CD4-positive, alpha-beta T cell treated with Interleukin-4 for 1 hour (primary cell): ENCODE results near the gene TANC1.
A peak's percentile ranks its signal among the peaks of the same experiment; 100 is the strongest.
"Not testable (repeated sequence)": the region's sequence is repeated elsewhere in the genome, so short reads cannot be mapped to it uniquely, and the experiment has no call there.

Experiments
- DNase-seq, 2 donors: peaks; one replicate each; pipeline ENCODE4 v3.0.0-alpha.2; 2020 to 2022

Gene TANC1

DNA sequence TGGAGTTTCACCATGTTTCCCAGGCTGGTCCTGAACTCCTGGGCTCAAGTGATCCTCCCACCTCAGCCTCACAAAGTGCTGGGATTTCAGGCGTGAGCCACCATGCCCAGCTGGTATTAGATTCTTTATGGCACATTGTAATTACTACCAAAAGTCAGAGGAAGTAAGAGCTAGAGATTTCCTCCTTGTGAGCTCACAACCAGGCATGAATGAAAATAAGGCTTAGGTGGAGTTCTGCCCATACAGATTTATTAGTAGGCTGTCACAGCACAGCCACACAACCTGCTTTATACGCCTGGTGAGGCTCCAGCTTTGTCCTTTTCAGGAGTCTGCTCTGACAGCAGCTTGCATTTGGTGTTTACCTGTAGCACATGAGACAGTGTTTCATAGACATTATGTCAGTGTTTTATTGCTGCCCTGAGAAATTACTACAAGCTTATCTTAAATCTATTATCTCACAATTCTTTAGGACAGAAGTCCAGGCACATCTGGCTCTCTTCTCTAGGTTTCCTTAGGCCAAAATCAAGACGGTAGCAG, 156.6 kb downstream of the TANC1 start:
- DNase-seq: no peak

DNA sequence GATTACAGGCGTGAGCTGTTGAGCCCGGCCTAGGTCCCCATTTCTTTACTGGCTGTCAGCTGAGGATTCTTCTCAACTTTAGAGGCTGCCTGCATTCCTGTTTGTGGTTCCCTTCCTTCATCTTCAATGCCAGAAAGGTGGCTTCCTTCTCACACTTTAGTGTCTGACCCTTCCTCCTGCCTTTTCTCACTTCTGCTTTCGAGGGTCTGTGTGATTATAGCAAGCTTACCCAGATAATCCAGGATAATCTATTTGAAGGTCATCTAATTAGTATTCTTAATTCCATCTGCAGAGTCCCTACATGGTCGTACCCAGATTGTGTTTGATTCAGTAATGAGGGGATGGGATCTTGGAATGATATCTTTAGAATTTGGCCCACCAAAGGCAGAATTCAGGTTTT, 157.4 kb downstream of the TANC1 start:
- DNase-seq: no peak

DNA sequence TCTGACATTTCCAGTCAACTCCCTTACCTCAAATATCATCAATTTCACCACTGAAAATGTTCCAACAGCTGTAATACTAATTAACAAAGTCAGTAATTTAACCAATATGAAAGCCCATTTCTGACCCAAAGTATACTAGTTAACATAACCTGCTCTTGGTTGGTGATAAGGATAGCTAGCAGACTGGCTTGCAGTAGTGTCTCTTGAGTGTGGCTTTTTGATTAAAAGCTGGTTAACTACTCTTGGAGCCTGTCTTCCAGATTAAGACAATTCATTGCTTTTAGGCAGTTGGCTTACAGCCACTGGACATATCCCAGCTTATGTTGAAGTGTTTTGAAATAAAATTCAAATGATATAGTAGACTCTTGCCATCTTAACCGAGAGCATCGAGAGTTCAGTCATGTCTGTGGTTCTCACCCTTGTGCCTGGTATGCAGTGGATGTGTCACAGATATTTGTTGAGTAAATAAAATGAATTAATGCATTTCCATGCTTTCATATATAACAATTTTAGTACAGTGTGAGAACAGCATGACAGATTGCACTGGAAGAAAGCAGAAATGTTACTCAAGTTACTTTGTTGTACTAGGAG, 158.1 kb downstream of the TANC1 start:
- no peak for DNase-seq

DNA sequence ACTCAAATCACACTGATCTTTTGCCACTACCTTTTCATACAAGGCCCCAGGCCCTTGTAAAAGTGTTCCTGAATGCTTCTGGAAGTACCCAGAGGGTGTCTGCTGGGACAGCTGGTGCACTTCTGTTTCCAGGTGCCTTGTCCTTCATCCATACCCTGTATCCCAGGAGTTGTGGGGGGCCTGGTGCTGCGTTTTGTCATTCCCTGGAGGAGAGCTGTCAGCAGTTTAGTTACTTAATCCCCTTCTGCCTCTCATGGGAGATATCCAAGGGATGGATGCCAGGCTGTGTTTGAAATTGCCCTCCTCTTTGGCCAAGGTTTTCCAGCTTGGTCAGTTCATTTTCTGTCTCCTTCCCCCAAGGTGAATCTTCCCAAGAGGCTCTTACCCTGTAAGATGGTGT, 159.8 kb downstream of the TANC1 start:
- no peak for DNase-seq

DNA sequence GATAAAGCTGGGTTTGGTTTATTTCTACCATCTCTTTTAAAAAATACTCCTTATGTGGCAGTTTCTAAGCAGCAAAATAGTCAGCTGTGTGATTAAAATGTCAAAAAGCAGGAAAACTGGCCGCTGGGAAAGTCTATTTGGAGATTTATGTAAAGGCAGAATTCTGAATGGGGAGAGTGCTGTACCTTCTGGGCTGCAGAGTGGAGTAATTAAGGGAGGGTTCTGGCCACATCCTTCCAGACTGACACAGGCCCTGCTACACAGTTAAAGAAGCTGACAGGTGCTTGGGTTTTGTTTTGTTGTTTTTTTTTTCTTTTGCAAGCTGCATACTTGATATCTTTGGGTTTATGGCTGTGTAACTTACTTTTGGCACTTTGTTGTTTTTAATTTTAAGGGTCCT, 160.8 kb downstream of the TANC1 start:
- no peak for DNase-seq

DNA sequence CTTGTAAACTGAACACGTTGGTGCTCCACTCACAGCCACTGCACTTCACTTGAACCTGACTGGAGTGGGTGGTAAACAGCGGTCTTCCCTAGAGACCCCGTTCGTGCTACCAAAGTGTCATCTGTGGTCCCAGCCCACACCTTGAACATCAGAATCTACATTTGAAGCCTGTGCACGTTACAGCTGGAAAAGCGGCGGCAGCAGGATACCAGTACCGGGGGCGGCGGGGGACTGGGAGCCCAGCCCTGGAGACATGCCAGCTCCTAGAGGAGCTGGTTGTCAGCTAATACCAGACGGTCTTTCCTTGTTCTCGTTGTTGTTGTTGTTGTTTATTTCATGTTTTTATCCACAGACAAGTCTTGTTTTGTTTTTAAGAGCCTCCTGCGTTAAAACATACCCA, 161.4 kb downstream of the TANC1 start:
- DNase-seq: no peak

DNA sequence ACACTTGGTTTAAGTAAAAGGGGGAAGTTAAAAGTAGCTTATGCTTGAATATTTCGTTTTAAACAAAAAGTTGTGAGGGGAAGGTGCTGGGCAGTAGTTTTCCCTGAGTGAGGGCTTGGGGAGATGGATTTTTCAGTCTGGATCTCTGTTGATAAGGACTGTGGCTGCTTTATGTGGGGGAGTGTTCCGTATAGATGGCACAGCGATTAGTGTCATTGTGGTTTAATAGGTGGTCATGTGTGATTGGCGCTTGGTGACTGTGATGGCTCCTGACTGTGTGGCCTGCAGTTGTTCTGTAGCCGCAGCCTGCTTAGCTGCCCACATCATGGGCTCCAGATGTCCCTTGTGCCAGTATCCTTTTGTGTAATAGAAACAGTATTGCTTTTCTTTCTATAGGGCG, 161.9 kb downstream of the TANC1 start:
- no peak for DNase-seq

DNA sequence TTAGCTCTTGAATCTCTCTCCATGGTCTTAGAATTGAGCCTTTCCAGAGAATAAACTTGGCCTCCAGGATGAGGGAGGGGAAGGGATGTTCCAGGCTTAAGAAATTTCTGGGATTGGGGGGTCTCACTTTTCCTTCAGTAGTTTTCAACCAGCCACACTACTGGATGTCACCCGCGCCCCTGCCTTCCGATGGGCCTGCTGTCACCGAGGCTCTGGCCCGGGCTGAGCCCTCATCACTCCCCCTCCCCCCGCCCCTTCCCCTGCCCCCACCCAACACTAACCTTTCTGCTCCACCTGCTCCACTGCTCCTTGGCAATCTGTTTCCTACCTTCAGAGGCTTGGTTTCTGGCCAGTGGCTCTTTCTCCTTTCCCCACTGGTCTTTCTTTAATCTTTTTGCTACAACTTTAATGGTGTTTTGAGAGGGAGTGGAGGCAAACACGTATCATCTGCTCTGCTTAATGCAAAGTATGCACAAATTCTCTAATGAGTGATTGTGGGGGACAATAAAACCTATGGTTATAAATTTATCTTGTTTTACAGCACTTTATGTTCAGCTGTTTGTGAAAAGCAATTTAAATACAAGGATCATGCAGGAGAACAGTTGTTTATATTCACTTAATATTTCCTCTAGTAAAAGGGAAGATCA, 162.9 kb downstream of the TANC1 start:
- DNase-seq: no peak

DNA sequence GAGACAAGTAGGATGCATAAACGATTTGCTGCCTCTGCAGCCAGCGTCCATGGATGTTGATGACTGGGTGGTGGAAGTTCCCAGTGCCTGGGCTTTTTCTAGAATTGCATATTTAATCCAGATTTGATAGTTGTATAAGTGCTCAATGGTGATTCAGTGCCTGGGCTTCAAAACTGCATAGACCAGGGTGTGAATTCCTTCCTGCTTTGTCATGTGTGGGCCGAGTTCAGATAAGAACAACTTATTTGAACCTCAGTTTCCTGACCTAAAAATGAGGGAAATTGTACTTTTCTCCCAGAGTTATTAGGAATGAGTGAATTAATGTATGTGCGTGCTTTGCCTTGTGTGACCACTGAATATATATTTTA, 163.5 kb downstream of the TANC1 start:
- DNase-seq: no peak

DNA sequence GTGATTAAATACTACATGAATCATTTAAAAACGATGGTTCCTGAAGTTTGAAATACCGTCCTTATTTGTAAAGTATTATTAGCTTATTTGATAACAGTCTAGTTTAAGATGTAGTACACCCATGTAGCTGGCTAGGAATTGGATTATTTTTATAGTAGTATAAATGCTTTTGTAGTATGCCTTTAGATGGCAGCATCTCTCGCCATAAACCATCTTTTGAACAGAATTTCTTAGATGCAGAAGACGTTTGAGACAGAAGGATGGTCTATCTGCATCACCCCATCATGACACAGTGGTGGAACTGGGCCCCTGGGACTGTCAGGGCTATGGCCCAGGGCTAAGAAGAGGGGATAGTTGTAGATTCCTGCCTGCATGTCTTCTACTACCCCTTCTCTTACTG, 165.4 kb downstream of the TANC1 start:
- peak in 1 of 2 donors; percentile 19 for DNase-seq

DNA sequence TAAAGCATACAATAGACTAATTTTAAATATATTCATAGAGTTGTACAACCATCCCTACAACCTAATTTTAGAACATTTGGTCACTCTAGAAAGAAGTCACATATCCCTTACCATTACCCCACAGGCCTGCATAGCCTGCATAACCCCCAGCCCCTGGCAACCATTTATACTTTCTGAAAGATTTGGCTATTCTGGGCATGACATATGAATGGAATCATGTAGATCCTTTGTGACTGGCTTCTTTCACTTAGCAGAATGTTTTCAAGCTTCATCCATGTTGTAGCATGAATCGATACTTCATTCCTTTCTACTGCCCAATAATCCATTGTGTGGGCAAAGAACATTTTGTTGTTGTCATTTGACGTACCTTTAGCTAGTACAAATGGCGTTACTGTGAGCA, 166.5 kb downstream of the TANC1 start:
- no peak for DNase-seq

DNA sequence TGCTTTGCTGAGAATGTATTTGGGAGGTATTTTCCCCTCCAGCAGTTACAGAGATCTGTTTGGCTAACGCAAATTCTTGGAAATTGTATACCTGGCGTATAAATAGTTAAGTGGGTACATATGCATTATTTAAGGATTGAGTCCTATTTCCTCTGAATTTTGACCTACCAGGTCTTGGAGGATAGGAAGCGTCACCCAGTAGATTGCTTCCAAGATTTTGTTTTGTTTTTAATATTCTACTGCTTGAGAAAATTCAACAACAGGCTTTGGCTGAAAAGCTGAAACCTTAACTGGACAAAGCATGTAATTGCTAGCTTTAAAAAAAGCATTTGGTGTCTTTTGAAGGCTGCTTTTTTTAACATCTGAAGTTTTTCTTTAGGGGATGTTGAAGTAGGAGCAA, 168.0 kb downstream of the TANC1 start:
- no peak for DNase-seq

DNA sequence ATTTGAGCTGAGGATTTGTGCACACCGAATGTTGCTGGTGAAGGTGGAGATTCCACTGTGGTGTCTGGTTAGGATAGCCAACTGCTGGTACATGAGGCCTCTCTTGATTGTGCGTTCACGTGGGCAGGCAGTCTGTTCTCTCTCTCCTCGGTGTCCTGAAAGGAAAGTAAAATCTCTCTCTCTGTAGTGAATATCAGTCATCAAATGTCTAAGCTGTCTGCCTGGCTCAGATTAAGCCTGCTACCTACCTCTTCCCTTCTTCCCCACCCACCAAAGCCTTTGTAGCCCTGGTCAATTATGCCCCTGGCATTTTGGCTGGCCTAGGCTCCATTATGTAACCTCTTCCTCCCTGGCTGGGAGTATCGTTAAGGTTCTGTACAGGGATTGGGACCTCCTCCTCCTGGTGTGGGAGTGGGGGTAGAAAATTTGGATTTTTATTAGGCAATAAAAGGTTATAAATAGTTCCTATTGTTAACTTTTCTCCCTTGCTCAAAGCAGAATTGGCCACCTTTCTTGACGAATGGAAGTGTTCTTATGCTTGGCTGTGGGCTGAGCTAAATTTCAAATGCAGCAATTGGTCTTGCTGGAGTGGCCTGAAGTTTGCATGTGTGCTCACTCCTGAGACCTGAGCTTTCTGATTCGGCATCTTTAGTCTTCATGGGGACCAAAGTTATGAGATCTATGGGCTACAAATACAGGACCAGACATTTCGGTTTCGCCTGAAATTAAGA, 169.2 kb downstream of the TANC1 start:
- DNase-seq: no peak

DNA sequence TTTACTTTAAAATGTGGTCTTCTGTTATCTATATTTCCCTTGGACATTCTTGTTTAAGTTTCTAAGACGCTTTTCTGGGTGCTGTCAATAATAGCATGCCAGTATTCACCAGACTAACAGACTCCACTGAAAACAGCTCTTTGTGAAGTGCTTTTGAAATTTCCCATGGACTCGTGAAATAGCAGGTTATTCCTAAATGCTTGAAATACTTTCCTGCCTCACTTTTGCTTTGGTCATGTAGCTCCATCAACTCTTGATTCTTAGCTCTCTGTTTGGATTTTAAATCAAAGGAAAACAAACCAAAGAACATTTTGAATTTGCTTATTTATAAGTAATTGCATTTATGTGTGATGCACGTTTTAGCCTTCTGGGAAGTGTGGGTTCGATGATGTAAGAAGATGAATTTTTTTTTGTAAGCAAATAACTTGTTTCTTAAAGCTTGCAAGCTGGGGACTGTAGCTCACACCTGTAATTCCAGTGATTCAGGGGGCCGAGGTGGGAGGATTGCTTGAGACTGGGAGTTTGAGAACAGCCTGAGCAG, 170.3 kb downstream of the TANC1 start:
- no peak for DNase-seq

DNA sequence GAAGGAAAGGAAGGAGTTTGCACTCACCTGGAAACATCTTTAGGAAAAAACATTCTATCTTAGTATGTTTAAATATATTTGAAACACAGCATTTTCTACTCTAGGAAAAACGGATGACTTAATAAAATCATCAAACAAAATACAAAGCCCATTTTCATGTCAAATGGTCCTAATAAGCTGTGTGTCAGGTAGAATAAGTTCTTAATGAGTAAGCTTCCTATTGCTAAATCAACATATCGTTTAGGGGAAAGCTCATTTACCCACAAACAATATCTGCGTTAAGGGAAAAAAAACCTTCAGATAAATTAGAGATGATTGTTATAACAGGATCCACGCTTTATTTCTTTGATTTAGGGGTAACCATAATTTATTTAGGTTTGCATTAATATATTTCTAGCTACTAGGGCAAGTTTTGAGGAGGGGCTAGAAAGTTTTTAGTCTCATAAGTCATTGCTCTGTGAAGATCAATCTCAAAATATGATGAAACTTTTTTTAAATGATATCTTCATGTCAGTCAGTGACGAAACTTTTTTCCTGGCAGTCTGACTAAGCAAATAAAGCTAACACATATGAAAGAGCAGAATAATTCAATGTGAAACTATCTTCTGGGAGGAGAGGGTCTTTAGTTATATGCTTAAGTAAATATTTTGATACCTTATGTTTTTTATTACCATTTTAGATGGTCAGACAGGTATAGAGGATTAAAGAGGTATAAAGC, 170.9 kb downstream of the TANC1 start:
- DNase-seq: no peak

DNA sequence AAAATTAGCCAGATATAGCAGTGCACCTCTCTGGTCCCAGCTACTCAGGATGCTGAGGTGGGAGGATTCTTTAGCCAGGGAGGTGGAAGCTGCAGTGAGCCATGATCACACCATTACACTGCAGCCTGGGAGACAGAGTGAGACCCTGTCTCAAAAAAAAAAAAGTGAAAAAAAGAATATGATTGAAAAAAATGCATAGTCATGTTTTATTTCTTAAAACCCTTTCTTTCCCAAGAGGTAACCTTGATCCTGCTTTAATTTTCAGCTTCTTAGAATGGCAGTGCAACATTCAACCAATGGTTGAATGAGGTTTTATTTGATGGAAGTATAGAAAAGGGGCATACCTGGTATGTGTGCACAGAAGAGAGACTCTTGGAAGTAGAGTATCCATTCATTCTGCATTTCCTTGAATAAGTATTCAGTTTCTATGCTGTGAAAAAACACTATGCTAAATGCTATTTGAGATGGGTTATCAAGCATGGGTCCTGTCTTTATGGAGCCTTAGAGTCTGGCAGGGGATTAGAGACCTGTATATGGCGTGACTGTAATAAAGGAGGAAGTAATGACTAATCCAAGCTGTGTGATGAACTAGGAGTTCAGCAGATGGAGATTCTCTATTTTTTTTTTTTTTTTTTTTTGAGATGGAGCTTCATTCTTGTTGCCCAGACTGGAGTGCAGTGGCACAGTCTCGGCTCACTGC, 171.8 kb downstream of the TANC1 start:
- no peak for DNase-seq

DNA sequence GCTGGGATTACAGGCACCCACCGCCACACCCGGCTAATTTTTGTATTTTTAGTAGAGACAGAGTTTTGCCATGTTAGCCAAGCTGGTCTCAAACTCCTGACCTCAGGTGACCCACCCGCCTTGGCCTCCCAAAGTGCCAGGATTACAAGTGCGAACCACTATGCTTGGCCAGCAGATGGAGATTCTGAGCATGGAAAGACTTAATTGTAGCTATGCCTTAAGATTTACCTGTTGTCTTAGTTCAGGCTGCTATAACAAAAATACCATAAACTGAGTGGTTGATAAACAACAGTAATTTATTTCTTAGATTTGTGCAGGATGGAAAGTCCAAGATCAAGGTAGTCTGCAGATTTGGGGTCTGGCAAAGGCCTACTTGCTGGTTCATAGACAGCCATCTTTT, 172.4 kb downstream of the TANC1 start:
- DNase-seq: not testable (repeated sequence)

DNA sequence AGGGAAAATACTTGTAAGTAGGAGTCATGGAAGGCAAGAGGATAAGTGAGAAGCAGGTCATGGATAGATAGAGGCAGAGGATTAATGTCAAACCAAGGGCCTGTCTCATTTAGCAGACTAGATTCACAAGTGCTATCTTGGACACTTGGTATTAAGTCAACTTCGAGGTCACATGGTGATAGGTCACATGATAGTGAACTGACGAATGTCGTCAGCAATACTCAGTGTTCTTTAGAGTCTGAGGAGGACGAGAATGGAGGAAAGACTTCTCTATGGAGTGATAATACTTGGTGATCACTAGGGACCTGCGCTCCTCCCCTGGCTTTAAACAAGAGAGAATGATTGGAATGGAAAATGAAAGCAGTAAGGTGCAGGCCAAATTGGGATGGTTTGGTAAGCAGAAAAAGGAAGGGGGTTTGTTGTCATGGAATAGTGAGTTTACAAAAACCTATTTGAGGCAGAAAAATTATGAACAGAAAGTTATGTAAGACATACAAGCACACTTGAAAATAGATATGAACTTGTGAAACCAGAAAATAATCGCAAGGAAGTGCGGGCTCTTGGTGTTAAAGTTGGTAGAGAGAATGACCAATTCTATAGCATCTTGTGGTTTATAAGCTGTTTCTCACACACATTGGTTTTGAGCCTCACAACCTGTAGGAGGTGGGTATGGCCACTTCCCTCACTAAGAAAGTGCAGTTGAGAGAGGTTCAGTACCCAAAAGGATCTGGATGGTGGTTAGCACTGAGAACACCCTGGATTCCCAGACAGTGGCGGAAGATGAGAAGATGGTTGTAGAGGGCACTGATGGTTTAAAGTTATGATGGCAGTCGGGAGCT, 176.6 kb downstream of the TANC1 start:
- peak; percentile 25 to 49 for DNase-seq

DNA sequence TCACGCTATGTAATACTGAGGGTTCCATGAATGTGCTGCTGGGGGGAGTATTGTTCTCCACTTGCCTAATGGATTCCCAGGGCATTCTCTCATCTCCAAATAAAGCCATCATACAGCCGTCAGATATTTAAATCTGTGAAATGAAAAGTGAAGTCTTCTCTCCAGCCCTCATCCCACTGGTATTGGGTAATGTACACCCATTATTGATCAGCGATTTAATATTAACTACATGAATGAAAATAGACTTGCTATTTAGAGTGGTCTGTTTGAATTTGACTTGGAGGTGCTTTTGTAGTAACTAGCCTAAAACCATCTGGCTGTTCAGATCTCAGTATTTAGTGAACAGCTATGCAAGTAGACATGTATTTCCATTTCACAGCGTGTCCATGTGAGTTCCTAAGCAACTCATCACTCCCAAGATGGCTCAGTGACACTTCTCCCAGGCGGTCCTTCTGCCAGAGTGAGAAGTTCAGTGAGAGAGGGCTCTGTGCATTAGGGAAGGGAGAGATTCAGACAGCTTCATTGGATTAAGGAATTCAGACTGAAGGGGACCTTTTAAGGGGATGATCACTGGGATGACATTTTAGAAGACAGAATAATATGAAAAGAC, 177.4 kb downstream of the TANC1 start:
- DNase-seq: no peak

DNA sequence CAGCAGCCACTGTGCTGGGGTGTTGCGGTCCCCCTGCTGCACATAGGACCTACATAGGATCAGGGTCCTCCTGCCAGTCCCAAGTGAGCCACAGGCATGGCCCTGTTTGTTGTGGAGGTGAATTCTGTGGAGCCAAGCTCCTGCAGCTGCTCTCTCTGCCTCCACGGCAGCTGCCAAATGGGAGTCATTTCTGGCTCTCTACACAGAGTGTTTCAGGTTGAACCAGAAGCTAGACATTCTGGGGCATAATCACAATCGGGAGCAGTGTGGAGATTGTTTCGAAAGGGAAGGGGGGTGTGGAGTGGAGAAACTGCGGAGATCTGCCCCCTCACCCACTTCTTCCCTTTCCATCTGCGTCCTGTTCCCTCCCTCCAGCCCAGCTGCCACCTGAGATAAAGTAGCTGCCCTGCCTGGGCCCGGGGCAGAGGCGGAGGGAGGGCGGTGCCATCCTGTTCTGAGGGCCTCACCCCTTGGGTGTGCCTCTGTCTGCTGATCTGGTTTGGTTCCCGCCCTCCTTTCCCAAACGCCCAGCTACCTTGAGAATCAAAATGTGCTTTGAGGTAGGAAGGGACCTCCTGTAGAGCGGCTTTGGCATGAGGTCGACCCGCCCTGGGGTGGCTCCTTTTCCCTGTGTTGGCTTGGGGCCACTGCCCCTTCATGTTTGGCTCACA, 178.7 kb downstream of the TANC1 start:
- no peak for DNase-seq

DNA sequence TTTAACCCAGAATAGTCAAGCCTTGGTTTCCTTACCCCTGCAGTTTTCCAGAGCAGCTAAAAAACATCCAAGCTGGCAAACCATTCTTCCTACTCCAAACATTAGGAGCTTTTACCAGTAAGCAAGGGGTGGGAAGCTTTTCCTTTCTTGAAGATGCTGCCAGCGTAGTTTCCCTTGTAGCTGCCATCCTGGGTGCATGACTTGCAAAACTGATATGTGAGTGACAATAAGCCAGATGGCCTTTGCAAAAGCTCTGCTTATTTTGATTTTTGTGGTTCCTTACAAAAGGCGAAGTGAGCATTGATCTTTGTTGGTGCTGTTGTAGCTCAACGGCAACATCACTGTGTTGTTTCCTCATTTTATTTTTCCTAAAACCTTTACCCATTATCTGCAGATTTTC, 179.2 kb downstream of the TANC1 start:
- no peak for DNase-seq
